ENCODE results near the gene PRR14L.
A peak's percentile ranks its signal among the peaks of the same experiment; 100 is the strongest.
"Not testable (repeated sequence)": the region's sequence is repeated elsewhere in the genome, so short reads cannot be mapped to it uniquely, and the experiment has no call there.

The PRR14L gene

GRCh38 chr22:31750365-31751284, 693 bp upstream of the PRR14L start:
- TF ChIP-seq CTCF (IDR thresholded peaks at IDR 0.05; ENCODE audit: low read depth, low read length): no peak
- peak overlapping the region; percentile 99 for H3K4me3 ChIP-seq (ENCODE audit: low read depth, low read length)

DNA sequence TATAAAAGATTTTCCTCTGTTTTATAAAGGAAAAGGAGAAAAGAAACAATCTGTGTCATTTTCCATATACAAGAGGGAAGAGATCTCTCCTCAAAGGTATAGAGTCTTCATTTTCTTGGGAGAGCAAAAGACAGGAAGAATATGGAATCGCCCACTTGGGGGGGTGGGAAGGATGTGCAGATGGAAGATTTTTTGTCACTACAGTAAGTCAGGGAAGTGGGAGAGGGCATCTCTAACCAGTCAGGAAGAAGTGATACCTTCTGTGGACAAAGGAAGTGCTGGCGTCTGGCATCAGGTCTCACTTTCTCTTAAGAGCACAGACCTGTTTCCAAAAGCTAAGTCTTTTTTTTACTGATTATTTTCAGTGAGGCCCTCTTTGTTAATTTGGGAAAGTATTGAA, 1.4 kb downstream of the PRR14L start:
- H3K4me3 ChIP-seq (ENCODE audit: low read depth, low read length): peak overlapping the region; percentile 99

DNA sequence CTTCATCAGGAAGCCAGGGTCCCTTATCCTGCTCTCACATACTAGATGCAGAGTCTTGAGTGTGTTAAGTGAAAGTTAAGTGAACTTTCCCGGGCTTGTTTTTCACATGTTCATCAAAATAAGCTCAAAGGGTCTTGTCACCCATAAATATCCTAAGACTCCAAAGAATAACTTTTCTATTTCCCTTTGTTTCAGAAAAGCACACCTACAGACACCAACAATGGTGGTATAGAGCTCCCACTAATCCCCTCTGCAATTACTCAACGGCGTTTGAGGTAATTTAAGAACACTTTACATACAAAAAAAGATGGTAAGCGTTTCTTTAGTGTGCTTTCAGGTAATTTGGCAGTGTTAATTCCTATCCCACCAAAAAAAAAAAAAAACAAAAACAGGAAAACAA, 2.5 kb downstream of the PRR14L start:
- H3K4me3 ChIP-seq (ENCODE audit: low read depth, low read length): no peak overlapping the region
- no peak for TF ChIP-seq CTCF (IDR thresholded peaks at IDR 0.05; ENCODE audit: low read depth, low read length)

More for the DNA sequence above, 1.4 kb downstream of the PRR14L start:
- no peak for TF ChIP-seq CTCF (IDR thresholded peaks at IDR 0.05; ENCODE audit: low read depth, low read length)

DNA sequence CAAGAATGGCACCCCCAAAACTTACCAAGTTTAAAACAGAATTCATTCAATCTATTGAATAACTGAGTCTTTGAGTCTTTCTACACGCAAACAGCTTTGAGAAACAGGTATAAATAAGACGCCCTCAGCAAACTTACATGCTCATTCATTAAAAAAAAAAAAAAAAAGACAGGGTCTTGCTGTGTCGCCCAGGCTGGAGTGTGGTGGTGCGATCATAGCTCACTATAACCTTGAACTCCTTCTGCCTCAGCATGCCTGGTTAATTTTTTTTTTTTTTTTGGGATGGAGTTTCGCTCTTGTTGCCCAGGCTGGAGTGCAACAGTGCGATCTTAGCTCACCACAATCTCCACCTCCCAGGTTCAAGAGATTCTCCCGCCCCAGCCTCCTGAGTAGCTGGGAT, 6.1 kb downstream of the PRR14L start:
- no peak overlapping the region for H3K4me3 ChIP-seq (ENCODE audit: low read depth, low read length)
- TF ChIP-seq CTCF (IDR thresholded peaks at IDR 0.05; ENCODE audit: low read depth, low read length): no peak

DNA sequence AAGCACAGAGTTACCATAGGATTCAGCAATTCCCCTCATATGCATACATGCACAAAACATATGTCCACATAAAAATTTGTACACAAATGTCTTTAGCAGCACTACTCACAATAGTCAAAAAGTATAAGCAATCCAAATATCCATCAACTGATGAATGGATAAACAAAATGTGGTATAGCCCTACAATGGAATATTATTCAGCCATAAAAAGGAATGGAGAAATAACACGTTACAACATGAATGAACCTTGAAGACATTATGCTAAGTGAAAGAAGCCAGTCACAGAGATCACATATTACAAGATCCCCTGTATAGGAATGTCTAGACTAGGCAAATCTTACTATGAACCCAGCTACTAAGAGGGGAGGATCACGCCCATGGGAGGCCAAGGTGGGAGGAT, 7.2 kb downstream of the PRR14L start:
- no peak overlapping the region for H3K4me3 ChIP-seq (ENCODE audit: low read depth, low read length)
- no peak for TF ChIP-seq CTCF (IDR thresholded peaks at IDR 0.05; ENCODE audit: low read depth, low read length)

DNA sequence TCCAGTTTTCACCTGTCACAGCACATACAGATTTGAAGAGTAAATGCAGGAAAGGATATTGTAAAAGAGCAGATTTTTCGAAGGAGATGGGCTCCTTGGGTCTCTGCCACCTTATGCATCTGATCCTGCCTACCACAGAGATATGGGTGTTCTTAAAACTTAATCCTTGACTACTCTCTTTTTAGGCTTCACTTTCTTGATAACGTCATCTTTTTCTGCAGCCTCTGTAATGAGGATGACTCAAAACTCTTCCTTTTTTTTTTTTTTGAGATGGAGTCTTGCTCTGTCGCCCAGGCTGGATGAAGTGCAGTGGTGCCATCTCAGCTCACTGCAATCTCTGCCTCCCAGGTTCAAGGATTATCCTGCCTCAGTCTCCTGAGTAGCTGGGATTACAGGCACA, 7.8 kb downstream of the PRR14L start:
- H3K4me3 ChIP-seq (ENCODE audit: low read depth, low read length): no peak overlapping the region
- no peak for TF ChIP-seq CTCF (IDR thresholded peaks at IDR 0.05; ENCODE audit: low read depth, low read length)

GRCh38 chr22:31740314-31740713, 9.6 kb downstream of the PRR14L start:
- H3K4me3 ChIP-seq (ENCODE audit: low read depth, low read length): not testable (repeated sequence)
